Measurements from ENCODE around the gene DYNLT3. TPM values are rescaled to one million over a fixed set of nuclear protein-coding genes. Genes with fewer than 3 reads are reported as not detected.

DYNLT3 gene, protein sequence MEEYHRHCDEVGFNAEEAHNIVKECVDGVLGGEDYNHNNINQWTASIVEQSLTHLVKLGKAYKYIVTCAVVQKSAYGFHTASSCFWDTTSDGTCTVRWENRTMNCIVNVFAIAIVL
- 10 to 100 TPM; 17.2 to 20.5 TPM for total RNA-seq
- polyA plus RNA-seq = 44.9 TPM

GRCh38 chrX:37846934-37847732, at the start of gene DYNLT3:
Gene DYNLT3, minus strand, starts transcription at chrX:37847571. Its CDS starts 61 bp downstream, at chrX:37847510.
- Histone ChIP-seq H3K4me1 (ENCODE audit: insufficient read depth, low read length) (peaks cover 4% of the 10 kb centered on the region), H3K4me3 (ENCODE audit: low read length) (peak within 1 kb of the TSS; percentile 86), H3K27ac (ENCODE audit: low read depth, low read length) (peak within 1 kb of the TSS; percentile 87), H3K36me3 (ENCODE audit: insufficient read depth, low read length) (no peaks in the 10 kb centered on the region), H3K27me3 (ENCODE audit: insufficient read depth, low read length, poor library complexity, severe bottlenecking) (no peaks in the 10 kb centered on the region), H3K9me3 (ENCODE audit: low read length) (no peaks in the 10 kb centered on the region)
- POLR2A ChIA-PET = interaction anchor here (0.6 kb wide), 1 partner anchor 94 kb away, joined by 3 read pairs; no protein-coding TSS in a partner anchor
- Mint-ChIP-seq H3K27ac (peak within 1 kb of the TSS; percentile 96 to 98 (median 98)), H3K9me3 (no peaks in the 10 kb centered on the region), H3K4me3 (peak within 1 kb of the TSS; percentile 86 to 91 (median 88)), H3K4me1 (peaks cover 24 to 43% (median 39%) of the 10 kb centered on the region in 3 donors), H3K27me3 (peaks cover under 1 to 5% of the 10 kb centered on the region in 2 donors), H3K36me3 (peaks cover 0 to 16% (median 1%) of the 10 kb centered on the region in 3 donors)
- CTCF ChIA-PET = interaction anchor here (1.3 kb wide), 1 partner anchor 480 kb away, joined by 5 read pairs; the partner anchor contains the start of gene RPGR
- DNase-seq = peak; percentile 69 to 89 (median 78)

DNA sequence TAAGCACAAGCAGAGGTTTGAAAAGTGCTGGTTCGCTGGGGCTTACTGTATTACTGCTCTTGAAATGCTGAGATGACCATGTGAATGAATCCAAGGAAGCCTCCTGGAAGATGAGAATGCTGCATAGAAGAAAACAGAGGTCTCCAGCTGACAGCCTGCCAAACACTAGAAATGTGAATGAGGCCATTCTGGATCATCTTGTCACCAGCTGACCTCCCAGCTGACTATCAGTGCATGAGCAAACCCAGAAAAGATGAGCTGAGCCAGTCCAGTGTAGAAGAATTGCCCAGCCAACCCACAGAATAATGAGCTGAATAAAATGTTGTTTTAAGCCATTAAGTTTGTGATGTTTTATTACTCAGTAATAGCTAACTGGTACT, 49.1 kb upstream of the DYNLT3 start:
- CTCF ChIA-PET = no interaction called here
- Mint-ChIP-seq H3K36me3 (no peaks in the 10 kb centered on the region), H3K9me3 (no peaks in the 10 kb centered on the region), H3K27ac (no peak overlapping the region), H3K4me1 (no peaks in the 10 kb centered on the region), H3K27me3 (peaks cover 4 to 11% of the 10 kb centered on the region in 2 donors), H3K4me3 (no peak overlapping the region)
- Histone ChIP-seq H3K4me3 (ENCODE audit: low read length) (no peak overlapping the region), H3K27ac (ENCODE audit: low read depth, low read length) (no peak overlapping the region), H3K9me3 (ENCODE audit: low read length) (no peaks in the 10 kb centered on the region), H3K4me1 (ENCODE audit: insufficient read depth, low read length) (no peaks in the 10 kb centered on the region), H3K27me3 (ENCODE audit: insufficient read depth, low read length, poor library complexity, severe bottlenecking) (no peaks in the 10 kb centered on the region), H3K36me3 (ENCODE audit: insufficient read depth, low read length) (no peaks in the 10 kb centered on the region)
- POLR2A ChIA-PET = no interaction called here
- DNase-seq = no peak

DNA sequence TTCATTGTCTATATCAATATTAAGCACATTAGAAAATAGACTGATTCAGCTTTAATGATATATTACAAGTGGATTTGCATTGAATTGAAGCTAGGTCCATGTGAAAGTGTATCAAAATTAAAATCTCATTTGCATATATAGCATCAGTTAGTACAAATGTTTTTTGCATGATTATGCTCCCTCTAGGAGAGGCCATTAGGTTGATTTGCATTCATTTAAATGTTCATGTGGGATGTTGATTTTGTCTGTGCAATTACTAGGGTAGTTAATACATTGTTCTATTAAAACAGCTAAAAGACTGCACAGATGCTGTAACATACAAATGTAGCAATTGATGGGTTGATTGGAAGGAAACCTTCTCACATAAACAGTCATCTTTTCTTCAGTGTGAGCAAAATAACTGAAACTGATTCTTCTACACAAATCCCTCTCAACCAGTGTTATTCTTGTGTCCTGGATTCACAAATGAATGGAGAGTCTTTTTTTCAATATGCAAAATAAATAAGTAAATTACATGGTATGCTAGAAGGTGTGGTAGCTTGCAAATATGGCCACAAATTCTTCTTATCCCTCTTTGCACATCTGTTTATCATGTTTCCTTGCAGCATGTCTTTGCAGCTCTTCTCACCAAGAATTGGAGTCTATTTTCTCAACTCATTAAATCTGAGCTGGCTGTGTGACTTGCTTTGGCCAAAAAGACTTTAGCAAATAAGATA, 48.6 kb upstream of the DYNLT3 start:
- CTCF ChIA-PET = no interaction called here
- H3K27me3 Mint-ChIP-seq = peaks cover 4 to 11% of the 10 kb centered on the region in 2 donors
- no peaks in the 10 kb centered on the region for H3K4me1 ChIP-seq (ENCODE audit: insufficient read depth, low read length)

DNA sequence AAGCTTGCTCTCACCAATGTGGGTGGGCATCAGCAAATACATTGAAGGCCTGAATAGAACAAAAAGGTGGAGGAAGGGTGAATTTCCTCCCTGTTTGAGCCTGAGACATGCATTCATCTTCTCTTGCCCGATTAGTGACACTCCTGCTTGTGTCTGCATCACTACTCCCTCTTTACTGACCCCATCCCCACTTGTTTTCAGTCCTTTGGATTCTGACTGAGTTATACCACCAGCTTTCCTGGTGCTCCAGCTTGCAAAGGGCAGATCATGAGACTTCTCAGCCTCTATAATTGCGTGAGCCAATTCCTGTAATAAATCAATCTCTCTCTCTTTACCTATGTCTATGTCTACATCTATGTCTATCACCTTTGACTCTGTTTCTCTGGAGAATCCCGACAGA, 47.4 kb upstream of the DYNLT3 start:
- H3K27me3 Mint-ChIP-seq = peaks cover 4 to 11% of the 10 kb centered on the region in 2 donors
- no peak overlapping the region for H3K27ac ChIP-seq (ENCODE audit: low read depth, low read length)
- H3K4me1 ChIP-seq (ENCODE audit: insufficient read depth, low read length) = no peaks in the 10 kb centered on the region
- no peaks in the 10 kb centered on the region for H3K4me1 Mint-ChIP-seq
- H3K36me3 ChIP-seq (ENCODE audit: insufficient read depth, low read length) = no peaks in the 10 kb centered on the region
- ChIA-PET CTCF (no interaction called here), POLR2A (no interaction called here)
- no peaks in the 10 kb centered on the region for H3K9me3 Mint-ChIP-seq
- H3K36me3 Mint-ChIP-seq = no peaks in the 10 kb centered on the region
- H3K9me3 ChIP-seq (ENCODE audit: low read length) = no peaks in the 10 kb centered on the region
- H3K4me3 Mint-ChIP-seq = no peak overlapping the region
- H3K27ac Mint-ChIP-seq = no peak overlapping the region
- H3K4me3 ChIP-seq (ENCODE audit: low read length) = no peak overlapping the region
- no peaks in the 10 kb centered on the region for H3K27me3 ChIP-seq (ENCODE audit: insufficient read depth, low read length, poor library complexity, severe bottlenecking)
- DNase-seq = no peak

More for the DNA sequence above, 48.6 kb upstream of the DYNLT3 start:
- no peaks in the 10 kb centered on the region for H3K36me3 ChIP-seq (ENCODE audit: insufficient read depth, low read length)
- no peaks in the 10 kb centered on the region for H3K9me3 ChIP-seq (ENCODE audit: low read length)
- no peaks in the 10 kb centered on the region for H3K9me3 Mint-ChIP-seq
- H3K4me1 Mint-ChIP-seq = no peaks in the 10 kb centered on the region
- no peak overlapping the region for H3K4me3 ChIP-seq (ENCODE audit: low read length)
- DNase-seq = no peak
- H3K27ac Mint-ChIP-seq = no peak overlapping the region
- H3K36me3 Mint-ChIP-seq = no peaks in the 10 kb centered on the region
- POLR2A ChIA-PET = no interaction called here
- H3K27ac ChIP-seq (ENCODE audit: low read depth, low read length) = no peak overlapping the region
- H3K27me3 ChIP-seq (ENCODE audit: insufficient read depth, low read length, poor library complexity, severe bottlenecking) = no peaks in the 10 kb centered on the region
- H3K4me3 Mint-ChIP-seq = no peak overlapping the region

GRCh38 chrX:37888010-37888409, 40.6 kb upstream of the DYNLT3 start:
- no peaks in the 10 kb centered on the region for H3K9me3 ChIP-seq (ENCODE audit: low read length)
- ChIA-PET POLR2A (no interaction called here), CTCF (interaction anchor here (1.4 kb wide), 1 partner anchor 143 kb away, joined by 3 read pairs; no protein-coding TSS in a partner anchor)
- no peak overlapping the region for H3K27ac Mint-ChIP-seq
- no peaks in the 10 kb centered on the region for H3K36me3 Mint-ChIP-seq
- no peaks in the 10 kb centered on the region for H3K27me3 ChIP-seq (ENCODE audit: insufficient read depth, low read length, poor library complexity, severe bottlenecking)
- no peaks in the 10 kb centered on the region for H3K36me3 ChIP-seq (ENCODE audit: insufficient read depth, low read length)
- H3K4me1 ChIP-seq (ENCODE audit: insufficient read depth, low read length) = no peaks in the 10 kb centered on the region
- no peaks in the 10 kb centered on the region for H3K4me1 Mint-ChIP-seq
- no peak overlapping the region for H3K27ac ChIP-seq (ENCODE audit: low read depth, low read length)
- H3K4me3 ChIP-seq (ENCODE audit: low read length) = no peak overlapping the region
- no peaks in the 10 kb centered on the region for H3K9me3 Mint-ChIP-seq
- DNase-seq = no peak
- H3K4me3 Mint-ChIP-seq = no peak overlapping the region
- H3K27me3 Mint-ChIP-seq = no peaks in the 10 kb centered on the region

DNA sequence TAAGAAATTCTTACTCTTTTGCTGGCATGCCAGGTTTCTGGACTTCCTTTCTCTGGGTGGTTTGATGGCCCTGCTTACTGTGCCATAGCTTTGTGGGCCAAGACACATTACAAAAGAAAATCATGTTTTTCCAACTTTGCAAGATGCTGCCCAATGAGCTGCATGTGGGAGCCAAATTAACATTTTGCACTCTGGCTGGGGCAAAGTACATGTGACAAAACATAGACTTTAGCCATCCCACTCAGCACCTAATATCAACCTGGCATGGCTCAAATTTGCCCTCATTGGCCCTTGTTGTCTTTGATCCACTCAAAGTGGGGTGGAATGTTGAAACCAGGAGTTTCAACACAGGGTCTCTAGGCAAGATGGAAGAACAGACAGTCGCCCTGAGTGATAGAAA, 40.0 kb upstream of the DYNLT3 start:
- no peak overlapping the region for H3K27ac Mint-ChIP-seq
- Histone ChIP-seq H3K36me3 (ENCODE audit: insufficient read depth, low read length) (no peaks in the 10 kb centered on the region), H3K4me1 (ENCODE audit: insufficient read depth, low read length) (no peaks in the 10 kb centered on the region), H3K27ac (ENCODE audit: low read depth, low read length) (no peak overlapping the region), H3K4me3 (ENCODE audit: low read length) (no peak overlapping the region), H3K9me3 (ENCODE audit: low read length) (no peaks in the 10 kb centered on the region), H3K27me3 (ENCODE audit: insufficient read depth, low read length, poor library complexity, severe bottlenecking) (no peaks in the 10 kb centered on the region)
- peaks cover 0 to 2% of the 10 kb centered on the region in 2 donors for H3K27me3 Mint-ChIP-seq
- no peak overlapping the region for H3K4me3 Mint-ChIP-seq
- no peaks in the 10 kb centered on the region for H3K9me3 Mint-ChIP-seq
- POLR2A ChIA-PET = no interaction called here
- no peak for DNase-seq
- H3K4me1 Mint-ChIP-seq = no peaks in the 10 kb centered on the region
- no peaks in the 10 kb centered on the region for H3K36me3 Mint-ChIP-seq
- CTCF ChIA-PET = interaction anchor here (1.4 kb wide), 1 partner anchor 142 kb away, joined by 3 read pairs; no protein-coding TSS in a partner anchor

DNA sequence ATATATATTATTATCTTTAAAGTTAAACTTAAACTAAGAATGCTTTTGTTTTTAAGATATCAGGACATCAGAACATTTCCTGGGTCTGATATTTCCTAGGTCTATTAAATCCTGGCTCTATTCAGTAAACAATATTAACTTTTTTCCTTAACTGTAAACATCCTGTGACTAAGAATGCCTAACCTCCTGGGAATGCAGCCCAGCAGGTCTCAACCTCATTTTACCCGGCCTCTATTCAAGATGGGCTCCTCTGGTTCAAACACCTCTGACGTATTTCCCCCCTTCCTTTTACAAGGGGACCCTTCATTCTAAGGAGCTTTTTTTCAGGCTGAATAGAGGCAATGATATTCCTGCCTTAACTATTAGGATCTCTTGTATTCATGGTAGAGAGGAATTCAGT, 35.8 kb upstream of the DYNLT3 start:
- CTCF ChIA-PET = no interaction called here
- POLR2A ChIA-PET = no interaction called here

GRCh38 chrX:37879692-37880091, 32.3 kb upstream of the DYNLT3 start:
- ChIA-PET POLR2A (no interaction called here), CTCF (no interaction called here)
- H3K4me1 ChIP-seq (ENCODE audit: insufficient read depth, low read length) = no peaks in the 10 kb centered on the region
- no peak overlapping the region for H3K4me3 Mint-ChIP-seq
- no peaks in the 10 kb centered on the region for H3K36me3 ChIP-seq (ENCODE audit: insufficient read depth, low read length)
- H3K9me3 ChIP-seq (ENCODE audit: low read length) = no peaks in the 10 kb centered on the region
- H3K4me1 Mint-ChIP-seq = no peaks in the 10 kb centered on the region
- H3K27ac ChIP-seq (ENCODE audit: low read depth, low read length) = no peak overlapping the region
- no peaks in the 10 kb centered on the region for H3K36me3 Mint-ChIP-seq
- H3K27me3 ChIP-seq (ENCODE audit: insufficient read depth, low read length, poor library complexity, severe bottlenecking) = no peaks in the 10 kb centered on the region
- H3K27me3 Mint-ChIP-seq = peaks cover 4 to 21% of the 10 kb centered on the region in 2 donors
- H3K27ac Mint-ChIP-seq = no peak overlapping the region
- no peaks in the 10 kb centered on the region for H3K9me3 Mint-ChIP-seq
- DNase-seq = no peak
- no peak overlapping the region for H3K4me3 ChIP-seq (ENCODE audit: low read length)

More for the DNA sequence above, 35.8 kb upstream of the DYNLT3 start:
- H3K9me3 ChIP-seq (ENCODE audit: low read length) = no peaks in the 10 kb centered on the region
- H3K36me3 Mint-ChIP-seq = no peaks in the 10 kb centered on the region
- no peak overlapping the region for H3K27ac ChIP-seq (ENCODE audit: low read depth, low read length)
- peaks cover 0 to 17% of the 10 kb centered on the region in 2 donors for H3K27me3 Mint-ChIP-seq
- no peaks in the 10 kb centered on the region for H3K4me1 Mint-ChIP-seq
- DNase-seq = no peak
- no peaks in the 10 kb centered on the region for H3K27me3 ChIP-seq (ENCODE audit: insufficient read depth, low read length, poor library complexity, severe bottlenecking)
- no peaks in the 10 kb centered on the region for H3K9me3 Mint-ChIP-seq
- no peak overlapping the region for H3K4me3 ChIP-seq (ENCODE audit: low read length)
- no peak overlapping the region for H3K4me3 Mint-ChIP-seq
- H3K27ac Mint-ChIP-seq = no peak overlapping the region
- H3K36me3 ChIP-seq (ENCODE audit: insufficient read depth, low read length) = no peaks in the 10 kb centered on the region
- no peaks in the 10 kb centered on the region for H3K4me1 ChIP-seq (ENCODE audit: insufficient read depth, low read length)

Measured in CD8-positive, alpha-beta memory T cell (primary cell).